AG09309 (cell line): ENCODE measurements around the gene KANSL1.

ENCODE experiments used
- DNase-seq: peaks from one replicate; pipeline ENCODE4 v3.0.0-alpha.2; 2010; ENCODE audit warnings: low read depth
- H3K4me3 ChIP-seq: 2 replicates; pipeline ENCODE4 v1.5.1; 2011; ENCODE audit warnings: mild to moderate bottlenecking, low read depth, low read length, moderate library complexity; ENCODE audit not compliant: control insufficient read depth
- CTCF ChIP-seq: IDR thresholded peaks from 2 replicates; pipeline ENCODE4 v1.5.1; 2011; ENCODE audit warnings: mild to moderate bottlenecking, low read depth, low read length, inconsistent platforms; ENCODE audit not compliant: insufficient read depth, control insufficient read depth; ENCODE audit errors: missing control alignments

Gene KANSL1

GRCh38 chr17:46031440-46031839 is 161.8 kb downstream of the KANSL1 start:
- DNase-seq: no peak
- no peak overlapping the region for H3K4me3 ChIP-seq
- no peak for TF ChIP-seq CTCF

GRCh38 chr17:46030752-46031151 is 162.5 kb downstream of the KANSL1 start:
- no peak for DNase-seq
- no peak overlapping the region for H3K4me3 ChIP-seq
- no peak for TF ChIP-seq CTCF

- no peak for TF ChIP-seq CTCF
- H3K4me3 ChIP-seq: no peak overlapping the region
- no peak for DNase-seq
These were observed 163.6 kb downstream of the KANSL1 start for GRCh38 chr17:46029627-46030026.

- no peak for TF ChIP-seq CTCF
- H3K4me3 ChIP-seq: no peak overlapping the region
- no peak for DNase-seq
These were observed 164.2 kb downstream of the KANSL1 start for GRCh38 chr17:46028981-46029565.

GRCh38 chr17:46028374-46028773 is 164.9 kb downstream of the KANSL1 start:
- no peak for DNase-seq
- no peak overlapping the region for H3K4me3 ChIP-seq
- no peak for TF ChIP-seq CTCF

GRCh38 chr17:46027976-46028325 is 165.3 kb downstream of the KANSL1 start:
- no peak overlapping the region for H3K4me3 ChIP-seq
- no peak for DNase-seq
- TF ChIP-seq CTCF: no peak
